ENCODE measurements around the gene PROZ. TPM values are rescaled to one million over a fixed set of nuclear protein-coding genes. Genes with fewer than 3 reads are reported as not detected.

The PROZ gene
- total and polyA plus RNA-seq, 12 donors: 0.17 TPM; not detected in 11

- no peak for TF ChIP-seq POLR2A (IDR thresholded peaks at IDR 0.05)
- TF ChIP-seq CTCF (IDR thresholded peaks at IDR 0.05): no peak
- peak in 2 of 7 donors; percentile 7 to 42 for DNase-seq
- intact Hi-C loops (cut with DNase I): no loop called here
- Histone ChIP-seq H3K4me3 (no peak overlapping the region), H3K36me3 (replicated peaks in 1 of 2) (no peaks in the 10 kb centered on the region), H3K9me3 (replicated peaks in 1 of 3) (no peaks in the 10 kb centered on the region), H3K27me3 (no peaks in the 10 kb centered on the region), H3K4me1 (replicated peaks in 1 of 2) (no peaks in the 10 kb centered on the region), H3K27ac (no peak overlapping the region)
- 93 to 98% (median 96%) methylated on average over 9 to 19 of the region's 19 CpGs for WGBS, 4 donors
Measured at GRCh38 chr13:113124211-113124970, 34.1 kb upstream of the PROZ start.

- intact Hi-C loops (cut with DNase I): no loop called here
- H3K27ac ChIP-seq: no peak overlapping the region
- H3K9me3 ChIP-seq (replicated peaks in 1 of 3): no peaks in the 10 kb centered on the region
- H3K27me3 ChIP-seq: no peaks in the 10 kb centered on the region
- DNase-seq: peak in 3 of 7 donors; percentile 2 to 34 (median 8)
- WGBS, 4 donors: 92 to 94% (median 93%) methylated on average over 18 to 19 of the region's 19 CpGs
- H3K4me1 ChIP-seq (replicated peaks in 1 of 2): no peaks in the 10 kb centered on the region
- no peak overlapping the region for H3K4me3 ChIP-seq
- TF ChIP-seq POLR2A (IDR thresholded peaks at IDR 0.05) (no peak), CTCF (IDR thresholded peaks at IDR 0.05) (no peak)
- H3K36me3 ChIP-seq (replicated peaks in 1 of 2): no peaks in the 10 kb centered on the region
Measured at GRCh38 chr13:113125506-113126264, 32.8 kb upstream of the PROZ start.

GRCh38 chr13:113126265-113127150 is 31.9 kb upstream of the PROZ start:
- 87 to 89% (median 88%) methylated on average over 18 of the region's 18 CpGs for WGBS, 4 donors
- TF ChIP-seq POLR2A (IDR thresholded peaks at IDR 0.05) (no peak), CTCF (IDR thresholded peaks at IDR 0.05) (no peak)
- intact Hi-C loops (cut with DNase I): no loop called here
- Histone ChIP-seq H3K4me3 (no peak overlapping the region), H3K27ac (no peak overlapping the region), H3K36me3 (replicated peaks in 1 of 2) (no peaks in the 10 kb centered on the region), H3K4me1 (replicated peaks in 1 of 2) (no peaks in the 10 kb centered on the region), H3K27me3 (no peaks in the 10 kb centered on the region), H3K9me3 (replicated peaks in 1 of 3) (no peaks in the 10 kb centered on the region)
- DNase-seq: peak in 3 of 7 donors; percentile 1 to 30 (median 4)

- WGBS, 4 donors: 70 to 81% (median 76%) methylated on average over 24 to 27 of the region's 27 CpGs
- H3K4me3 ChIP-seq: peak overlapping the region in 1 of 4 donors; percentile 46
- DNase-seq: no peak
- no peaks in the 10 kb centered on the region for H3K9me3 ChIP-seq (replicated peaks in 1 of 3)
- no peak overlapping the region for H3K27ac ChIP-seq
- no peaks in the 10 kb centered on the region for H3K27me3 ChIP-seq
- TF ChIP-seq CTCF (IDR thresholded peaks at IDR 0.05) (no peak), POLR2A (IDR thresholded peaks at IDR 0.05) (no peak)
- no peaks in the 10 kb centered on the region for H3K4me1 ChIP-seq (replicated peaks in 1 of 2)
- H3K36me3 ChIP-seq (replicated peaks in 1 of 2): no peaks in the 10 kb centered on the region
- intact Hi-C loops (cut with DNase I): no loop called here
Measured at GRCh38 chr13:113129480-113129879, 29.0 kb upstream of the PROZ start.
